ENCODE results near the gene THEM5. TPM values are rescaled to one million over a fixed set of nuclear protein-coding genes. Genes with fewer than 3 reads are reported as not detected.

The THEM5 gene
- total and polyA plus RNA-seq, 9 donors = 0.07 TPM; not detected in 8

DNA sequence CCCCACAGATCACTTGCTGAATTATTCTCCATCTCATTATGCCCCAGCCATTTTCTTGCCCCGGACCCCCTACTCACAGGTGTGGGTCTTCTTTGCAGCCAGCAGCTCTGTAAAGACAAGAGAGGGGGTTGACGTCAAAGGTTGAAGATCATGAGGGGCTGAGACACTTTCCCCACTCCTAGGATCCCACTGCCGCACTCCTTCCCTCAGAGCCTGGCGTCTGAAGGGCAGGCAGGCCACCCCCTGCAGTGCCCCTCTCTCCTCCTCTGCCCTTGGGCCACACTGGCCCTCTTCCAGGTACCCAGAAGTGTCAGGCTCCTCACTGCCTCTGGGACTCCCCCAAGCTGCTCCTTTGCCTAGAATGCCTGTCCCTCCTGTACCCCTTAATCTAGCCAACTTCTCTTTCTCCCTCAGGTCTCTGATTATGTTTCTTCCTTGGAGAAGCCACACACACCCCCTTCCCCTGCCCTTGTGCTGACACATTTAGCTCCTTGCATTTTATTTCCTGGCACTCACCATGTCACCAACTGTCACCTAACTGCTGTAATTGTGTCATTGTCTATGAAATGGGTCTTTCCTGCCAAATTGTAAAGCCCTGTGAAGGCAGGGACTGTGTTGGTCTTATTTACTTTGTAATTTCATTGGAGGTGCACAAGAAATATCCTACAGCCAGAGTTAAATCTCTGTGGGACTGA is 24.0 kb downstream of the THEM5 start:
- Histone ChIP-seq H3K36me3 (no peaks in the 10 kb centered on the region), H3K27me3 (no peaks in the 10 kb centered on the region), H3K4me3 (no peak overlapping the region), H3K9me3 (no peaks in the 10 kb centered on the region), H3K4me1 (ENCODE audit: insufficient read depth) (peaks cover 8% of the 10 kb centered on the region), H3K27ac (no peak overlapping the region)
- intact Hi-C loops (cut with DNase I) = no loop called here
- WGBS, 3 donors = 43 to 47% (median 46%) methylated on average over 4 of the region's 4 CpGs
- TF ChIP-seq POLR2A (IDR thresholded peaks at IDR 0.05) (no peak), EP300 (IDR thresholded peaks at IDR 0.05) (no peak)
- TF ChIP-seq, protein P1, sequence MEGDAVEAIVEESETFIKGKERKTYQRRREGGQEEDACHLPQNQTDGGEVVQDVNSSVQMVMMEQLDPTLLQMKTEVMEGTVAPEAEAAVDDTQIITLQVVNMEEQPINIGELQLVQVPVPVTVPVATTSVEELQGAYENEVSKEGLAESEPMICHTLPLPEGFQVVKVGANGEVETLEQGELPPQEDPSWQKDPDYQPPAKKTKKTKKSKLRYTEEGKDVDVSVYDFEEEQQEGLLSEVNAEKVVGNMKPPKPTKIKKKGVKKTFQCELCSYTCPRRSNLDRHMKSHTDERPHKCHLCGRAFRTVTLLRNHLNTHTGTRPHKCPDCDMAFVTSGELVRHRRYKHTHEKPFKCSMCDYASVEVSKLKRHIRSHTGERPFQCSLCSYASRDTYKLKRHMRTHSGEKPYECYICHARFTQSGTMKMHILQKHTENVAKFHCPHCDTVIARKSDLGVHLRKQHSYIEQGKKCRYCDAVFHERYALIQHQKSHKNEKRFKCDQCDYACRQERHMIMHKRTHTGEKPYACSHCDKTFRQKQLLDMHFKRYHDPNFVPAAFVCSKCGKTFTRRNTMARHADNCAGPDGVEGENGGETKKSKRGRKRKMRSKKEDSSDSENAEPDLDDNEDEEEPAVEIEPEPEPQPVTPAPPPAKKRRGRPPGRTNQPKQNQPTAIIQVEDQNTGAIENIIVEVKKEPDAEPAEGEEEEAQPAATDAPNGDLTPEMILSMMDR (IDR thresholded peaks at IDR 0.05) = no peak
- DNase-seq = no peak

DNA sequence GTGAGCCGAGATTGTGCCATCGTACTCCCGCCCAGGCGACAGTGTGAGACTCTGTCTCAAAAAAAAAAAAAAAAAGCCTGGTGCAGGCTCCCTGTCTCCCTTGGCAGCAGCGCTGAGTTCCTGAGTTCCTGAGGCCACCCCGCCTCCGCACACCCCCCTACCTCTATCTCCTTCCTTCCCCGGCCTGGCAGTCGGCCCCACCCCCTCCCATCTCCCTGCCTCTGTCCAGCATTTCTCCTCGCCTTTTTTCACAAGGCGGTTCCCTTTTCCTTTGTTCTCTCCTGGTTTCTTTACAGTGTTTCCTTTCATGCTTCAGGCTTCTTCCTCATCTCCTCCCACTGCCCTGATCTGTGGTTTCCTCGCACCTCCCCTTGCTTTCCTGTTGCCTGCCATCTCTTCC is 24.6 kb downstream of the THEM5 start:
- peak in 4 of 5 donors; percentile 53 to 84 (median 64) for DNase-seq
- 3 to 8% (median 4%) methylated on average over 12 of the region's 12 CpGs for WGBS, 3 donors
- Histone ChIP-seq H3K36me3 (no peaks in the 10 kb centered on the region), H3K4me3 (no peak overlapping the region), H3K9me3 (no peaks in the 10 kb centered on the region), H3K27me3 (no peaks in the 10 kb centered on the region), H3K27ac (no peak overlapping the region), H3K4me1 (ENCODE audit: insufficient read depth) (peaks cover 8% of the 10 kb centered on the region)
- no peak for TF ChIP-seq POLR2A (IDR thresholded peaks at IDR 0.05)
- TF ChIP-seq, protein P1 (IDR thresholded peaks at IDR 0.05) = no peak
- intact Hi-C loops (cut with DNase I) = no loop called here

DNA sequence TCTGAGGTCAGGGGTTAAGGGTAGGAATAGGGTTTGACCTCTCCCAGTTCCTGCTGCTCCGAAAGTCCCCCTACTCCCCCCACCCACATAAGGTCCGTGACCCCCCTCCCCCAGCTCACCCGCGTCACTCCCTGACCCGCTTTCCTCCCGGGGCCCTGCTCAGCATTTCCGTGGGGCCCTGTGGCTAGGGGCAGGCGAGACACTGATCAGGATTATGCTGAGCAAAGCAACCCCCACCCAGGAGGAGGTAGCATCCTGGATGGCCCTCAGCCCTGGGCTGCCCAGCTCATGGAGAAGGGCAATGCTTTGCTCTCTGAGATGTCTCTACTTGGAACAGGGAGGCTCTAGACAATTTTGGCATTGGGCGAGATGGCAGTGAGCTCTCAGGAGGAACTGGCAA is 25.7 kb downstream of the THEM5 start:
- no peaks in the 10 kb centered on the region for H3K36me3 ChIP-seq
- TF ChIP-seq EP300 (IDR thresholded peaks at IDR 0.05) = no peak
- TF ChIP-seq, protein P1 (IDR thresholded peaks at IDR 0.05) = no peak
- TF ChIP-seq POLR2A (IDR thresholded peaks at IDR 0.05) = no peak
- H3K4me1 ChIP-seq (ENCODE audit: insufficient read depth) = peaks cover 8% of the 10 kb centered on the region
- DNase-seq = no peak
- H3K27ac ChIP-seq = no peak overlapping the region
- H3K4me3 ChIP-seq = no peak overlapping the region
- WGBS, 3 donors = 76 to 79% (median 78%) methylated on average over 9 of the region's 9 CpGs
- H3K27me3 ChIP-seq = no peaks in the 10 kb centered on the region
- intact Hi-C loops (cut with DNase I) = no loop called here
- H3K9me3 ChIP-seq = no peaks in the 10 kb centered on the region

DNA sequence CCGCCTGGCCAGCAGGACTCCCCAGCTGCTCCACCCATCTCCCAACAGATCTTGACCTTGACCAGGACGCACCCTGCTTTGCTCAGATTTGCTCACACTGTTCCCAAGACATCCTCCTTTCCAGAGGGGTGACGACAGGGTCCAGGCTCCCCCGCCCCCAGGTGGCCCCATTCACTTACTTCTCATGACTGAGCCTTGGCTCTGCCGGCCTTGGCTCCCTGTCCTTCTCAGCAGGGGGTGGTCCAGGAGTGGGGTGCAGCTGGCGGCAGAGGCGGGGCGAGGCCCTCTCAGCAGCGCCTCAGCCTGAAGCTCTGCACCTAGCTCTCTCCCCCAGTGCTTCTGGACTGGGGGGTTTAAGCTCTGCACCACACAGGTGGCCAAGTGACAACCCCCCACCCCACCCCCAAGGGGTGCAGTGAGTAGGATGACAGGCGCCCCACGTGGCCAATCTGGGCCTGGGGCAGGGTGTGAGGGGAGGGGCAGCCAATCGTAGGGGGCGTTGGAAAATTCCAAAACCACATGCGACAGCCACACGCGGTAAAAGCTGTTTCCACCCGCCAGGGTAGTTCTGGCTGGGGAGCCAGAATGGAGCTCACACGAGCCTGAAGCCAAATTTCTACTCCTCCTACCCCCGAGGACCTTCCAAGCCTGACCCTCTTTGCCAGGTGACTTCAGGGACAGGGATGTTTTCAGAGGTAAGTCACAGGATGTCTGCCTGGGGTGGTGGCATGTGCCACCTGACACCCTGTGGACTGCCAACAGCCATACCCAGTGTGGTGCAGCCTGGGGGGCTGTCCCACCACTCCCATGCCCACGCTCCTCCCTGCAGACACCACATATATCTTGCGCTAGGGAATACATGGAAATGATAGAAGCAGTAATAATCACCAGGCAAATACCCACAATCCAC is 27.5 kb downstream of the THEM5 start:
- no peak overlapping the region for H3K27ac ChIP-seq
- 20 to 41% (median 23%) methylated on average over 20 to 21 of the region's 21 CpGs for WGBS, 3 donors
- intact Hi-C loops (cut with DNase I) = no loop called here

More for the DNA sequence above, 27.5 kb downstream of the THEM5 start:
- peak in 3 of 5 donors; percentile 59 to 90 (median 62) for DNase-seq
- no peak overlapping the region for H3K4me3 ChIP-seq
- H3K27me3 ChIP-seq = no peaks in the 10 kb centered on the region
- H3K9me3 ChIP-seq = no peaks in the 10 kb centered on the region
- H3K36me3 ChIP-seq = no peaks in the 10 kb centered on the region
- H3K4me1 ChIP-seq (ENCODE audit: insufficient read depth) = peaks cover 8% of the 10 kb centered on the region
- TF ChIP-seq POLR2A (IDR thresholded peaks at IDR 0.05) (no peak), EP300 (IDR thresholded peaks at IDR 0.05) (no peak)
- TF ChIP-seq, protein P1 (IDR thresholded peaks at IDR 0.05) = no peak

Data from ovary (tissue), 9 donors.